Choroid plexus epithelial cell (primary cell): ENCODE results near the gene ATP6V0A1.

Source experiments
- DNase-seq: peaks from one replicate; pipeline ENCODE4 v3.0.0-alpha.2; 2010; ENCODE audit warnings: low read depth
- H3K4me3 ChIP-seq: 2 replicates; pipeline ENCODE4 v1.5.1; 2011; ENCODE audit warnings: low read depth, mild to moderate bottlenecking, control low read depth, low read length, moderate library complexity
- CTCF ChIP-seq: conservative IDR thresholded peaks from 2 replicates; pipeline ENCODE4 v1.5.1; 2011; ENCODE audit warnings: low read depth, mild to moderate bottlenecking, control low read depth, inconsistent platforms, low read length, moderate library complexity

ATP6V0A1 gene

GRCh38 chr17:42513686-42514085, 55.0 kb downstream of the ATP6V0A1 start:
- H3K4me3 ChIP-seq = no peak overlapping the region
- TF ChIP-seq CTCF = no peak
- no peak for DNase-seq

- no peak for TF ChIP-seq CTCF
- no peak for DNase-seq
- no peak overlapping the region for H3K4me3 ChIP-seq
Observed at GRCh38 chr17:42514279-42514678, 55.6 kb downstream of the ATP6V0A1 start.

GRCh38 chr17:42514867-42515266, 56.2 kb downstream of the ATP6V0A1 start:
- TF ChIP-seq CTCF = no peak
- H3K4me3 ChIP-seq = no peak overlapping the region
- DNase-seq = peak; percentile 55

GRCh38 chr17:42517516-42517915, 58.8 kb downstream of the ATP6V0A1 start:
- no peak overlapping the region for H3K4me3 ChIP-seq
- DNase-seq = peak; percentile 91
- TF ChIP-seq CTCF = peak; percentile 95

GRCh38 chr17:42518046-42518754, 59.5 kb downstream of the ATP6V0A1 start:
- TF ChIP-seq CTCF = no peak
- no peak overlapping the region for H3K4me3 ChIP-seq
- peak; percentile 91 for DNase-seq

GRCh38 chr17:42518755-42519545, 60.3 kb downstream of the ATP6V0A1 start:
- H3K4me3 ChIP-seq = no peak overlapping the region
- peak; percentile 36 for DNase-seq
- TF ChIP-seq CTCF = no peak
